SU-DHL-6 (cell line): ENCODE results near the gene TMCC3.
"Not testable (repeated sequence)": the region's sequence is repeated elsewhere in the genome, so short reads cannot be mapped to it uniquely, and the experiment has no call there.

Source experiments
- H2AFZ ChIP-seq: fragments of 200-600 bp; sonication (generic); 2 replicates; pipeline ENCODE4 v1.6.1; 2014; ENCODE audit warnings: low read depth, mild to moderate bottlenecking, moderate library complexity, mixed read lengths, antibody characterized with exemption, low read length; ENCODE audit not compliant: severe bottlenecking
- H3F3A ChIP-seq: fragments of 200-600 bp; shearing (Covaris generic); 2 replicates; pipeline ENCODE4 v1.6.0; 2016; ENCODE audit warnings: antibody characterized with exemption, mild to moderate bottlenecking; ENCODE audit not compliant: insufficient read depth
- H3K27ac ChIP-seq: fragments of 200-600 bp; sonication (generic); 2 replicates; pipeline ENCODE4 v1.5.1; 2016; ENCODE audit warnings: low read depth, mild to moderate bottlenecking, low read length, moderate library complexity, mixed read lengths
- H3K27me3 ChIP-seq: fragments of 200-600 bp; sonication (generic), shearing (Covaris generic); 2 replicates; pipeline ENCODE4 v1.6.0; 2014; ENCODE audit warnings: mild to moderate bottlenecking, low read length
- H3K36me3 ChIP-seq: fragments of 200-600 bp; sonication (generic); 2 replicates; pipeline ENCODE4 v1.6.1; 2014; ENCODE audit warnings: mild to moderate bottlenecking, low read length, mixed read lengths
- H3K4me2 ChIP-seq: fragments of 300-600, 200-600 bp; shearing (Covaris generic), sonication (generic); 2 replicates; pipeline ENCODE4 v1.6.0; 2014; ENCODE audit warnings: low read length, low read depth, mild to moderate bottlenecking; ENCODE audit not compliant: poor library complexity, severe bottlenecking
- H3K4me3 ChIP-seq: fragments of 200-600 bp; sonication (generic); 2 replicates; pipeline ENCODE4 v1.5.1; 2014; ENCODE audit warnings: antibody characterized with exemption, low read length, mild to moderate bottlenecking, mixed read lengths; ENCODE audit not compliant: insufficient read depth, poor library complexity, severe bottlenecking
- H3K79me2 ChIP-seq: fragments of 200-600 bp; sonication (generic); 2 replicates; pipeline ENCODE4 v1.6.1; 2014; ENCODE audit warnings: mild to moderate bottlenecking, low read length, moderate library complexity; ENCODE audit not compliant: insufficient read depth
- H3K9ac ChIP-seq: fragments of 200-600 bp; sonication (generic); 2 replicates; pipeline ENCODE4 v1.7.0; 2014; ENCODE audit warnings: mild to moderate bottlenecking, low read length
- H3K9me2 ChIP-seq: fragments of 200-600 bp; sonication (generic); replicated peaks from 2 replicates; pipeline ENCODE4 v1.6.1; 2014; ENCODE audit warnings: low read length; ENCODE audit not compliant: insufficient read depth
- H3K9me3 ChIP-seq: fragments of 200-600 bp; sonication (generic); 2 replicates; pipeline ENCODE4 v1.6.1; 2014; ENCODE audit warnings: low read length, mixed read lengths; ENCODE audit not compliant: insufficient read depth
- H4K20me1 ChIP-seq: fragments of 200-600 bp; sonication (generic); 2 replicates; pipeline ENCODE4 v1.6.1; 2014; ENCODE audit warnings: low read depth, mild to moderate bottlenecking, antibody characterized with exemption, low read length, moderate library complexity, mixed read lengths
- CTCF ChIP-seq: fragments of 200-600 bp; sonication (generic); IDR thresholded peaks from one replicate; pipeline ENCODE4 v1.5.1; 2017; ENCODE audit warnings: antibody characterized with exemption, mild to moderate bottlenecking, low read length, moderate library complexity; ENCODE audit not compliant: insufficient read depth, poor library complexity, severe bottlenecking
- EZH2phosphoT487 ChIP-seq: fragments of 200-600 bp; sonication (generic), shearing (Covaris generic); conservative IDR thresholded peaks from 2 replicates; pipeline ENCODE4 v1.6.1; 2018; ENCODE audit warnings: mild to moderate bottlenecking, antibody characterized with exemption, low read length, moderate library complexity, mixed read lengths

The TMCC3 gene

DNA sequence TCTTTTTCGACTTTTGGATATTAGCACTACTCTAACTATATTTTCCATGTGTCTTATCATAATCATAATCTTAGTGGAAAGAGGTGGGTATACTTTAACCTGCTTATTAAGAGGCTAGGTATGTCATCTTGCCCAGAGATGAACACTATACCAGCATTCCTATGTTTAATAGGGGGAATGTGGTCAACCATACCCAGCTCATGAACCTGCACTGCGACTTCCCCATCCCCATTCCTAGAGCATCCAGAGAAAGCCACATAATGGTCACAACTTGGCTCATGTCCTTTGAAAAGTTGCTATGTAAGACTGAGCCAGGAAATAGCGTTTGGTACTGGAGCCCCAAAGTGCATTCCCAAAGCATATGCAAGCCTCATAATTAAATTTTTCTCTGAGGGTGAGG is 55.2 kb downstream of the TMCC3 start:
- Histone ChIP-seq H3K4me2 (no peak overlapping the region), H4K20me1 (no peaks in the 10 kb centered on the region), H3K27me3 (no peaks in the 10 kb centered on the region), H3K9ac (no peak overlapping the region), H3F3A (no peaks in the 10 kb centered on the region), H3K9me2 (no peaks in the 10 kb centered on the region), H3K79me2 (no peaks in the 10 kb centered on the region), H3K36me3 (no peaks in the 10 kb centered on the region), H3K9me3 (no peaks in the 10 kb centered on the region), H3K4me3 (no peak overlapping the region), H3K27ac (no peak overlapping the region), H2AFZ (no peak overlapping the region)
- no peak for TF ChIP-seq CTCF
- TF ChIP-seq EZH2phosphoT487: no peak

DNA sequence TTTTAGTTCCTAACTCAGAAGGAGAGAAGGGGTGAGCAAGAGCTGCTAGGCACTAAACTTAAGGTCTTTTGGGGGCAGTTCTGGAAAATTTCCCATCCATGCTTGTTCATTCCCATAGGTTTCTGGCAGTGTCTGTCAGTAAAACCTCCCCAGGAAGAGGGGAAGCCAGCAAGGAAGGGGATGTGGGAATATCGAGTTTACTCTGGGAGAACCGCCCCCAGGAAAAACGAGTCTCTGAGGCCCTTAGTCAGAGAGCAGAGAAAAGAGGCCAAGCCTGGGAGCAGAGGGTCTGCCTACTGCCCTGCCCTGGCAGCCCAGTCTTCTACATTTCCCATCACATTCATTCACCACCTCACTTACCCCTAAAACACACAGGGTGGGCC is 55.9 kb downstream of the TMCC3 start:
- no peak overlapping the region for H3K9ac ChIP-seq
- no peaks in the 10 kb centered on the region for H3K9me3 ChIP-seq
- H3K4me3 ChIP-seq: no peak overlapping the region
- no peaks in the 10 kb centered on the region for H3F3A ChIP-seq
- H3K36me3 ChIP-seq: no peaks in the 10 kb centered on the region
- TF ChIP-seq CTCF (no peak), EZH2phosphoT487 (no peak)
- H3K27me3 ChIP-seq: no peaks in the 10 kb centered on the region
- no peaks in the 10 kb centered on the region for H3K79me2 ChIP-seq
- no peak overlapping the region for H3K4me2 ChIP-seq
- H2AFZ ChIP-seq: no peak overlapping the region
- H3K27ac ChIP-seq: no peak overlapping the region
- H4K20me1 ChIP-seq: no peaks in the 10 kb centered on the region
- H3K9me2 ChIP-seq: no peaks in the 10 kb centered on the region

DNA sequence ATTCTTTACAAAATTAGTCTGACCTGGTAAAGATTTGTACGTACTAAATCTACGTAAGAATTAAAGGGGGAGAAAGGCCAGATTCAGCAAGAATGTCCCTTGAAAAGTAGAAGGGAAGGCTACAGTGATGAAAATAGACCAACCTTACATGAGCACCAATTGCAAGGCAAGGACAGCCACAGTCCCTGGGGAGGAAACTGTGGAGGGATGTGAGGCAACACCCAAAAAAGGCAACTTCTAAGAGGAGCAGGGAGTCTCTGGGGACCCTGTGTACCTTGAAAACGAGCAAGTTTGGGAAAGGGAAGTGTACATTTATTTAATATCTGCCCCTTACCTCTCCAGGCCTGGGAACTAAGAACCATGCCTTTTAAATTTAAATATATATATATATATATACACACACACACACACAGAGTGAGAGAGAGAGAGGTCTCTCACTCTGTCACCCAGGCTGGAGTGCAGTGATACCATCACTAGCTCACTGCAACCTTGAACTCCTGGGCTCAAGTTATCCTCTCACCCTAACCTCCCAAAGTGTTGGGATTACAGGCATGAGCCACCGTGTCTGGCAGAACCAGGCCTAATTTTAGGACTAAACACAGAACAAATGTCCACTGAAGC is 56.4 kb downstream of the TMCC3 start:
- Histone ChIP-seq H3K9ac (no peak overlapping the region), H3F3A (no peaks in the 10 kb centered on the region), H3K4me2 (no peak overlapping the region), H4K20me1 (no peaks in the 10 kb centered on the region), H3K27ac (no peak overlapping the region), H3K4me3 (no peak overlapping the region), H3K36me3 (no peaks in the 10 kb centered on the region), H3K27me3 (no peaks in the 10 kb centered on the region), H3K79me2 (no peaks in the 10 kb centered on the region), H3K9me3 (no peaks in the 10 kb centered on the region), H2AFZ (no peak overlapping the region), H3K9me2 (no peaks in the 10 kb centered on the region)
- TF ChIP-seq EZH2phosphoT487: no peak
- TF ChIP-seq CTCF: no peak

GRCh38 chr12:94592723-94593122 is 57.6 kb downstream of the TMCC3 start:
- H3K4me2 ChIP-seq, H3K27me3 ChIP-seq, H3K4me3 ChIP-seq, H3K9me2 ChIP-seq, H3K79me2 ChIP-seq, H3K27ac ChIP-seq, H3K9ac ChIP-seq, H3F3A ChIP-seq, H3K36me3 ChIP-seq, H3K9me3 ChIP-seq, H2AFZ ChIP-seq, H4K20me1 ChIP-seq: not testable (repeated sequence)
